IPS DF 6.9 (cell line): ENCODE data around the gene C2orf74.

Source experiments
- DNase-seq: peaks from one replicate; pipeline ENCODE4 v3.0.0-alpha.2; 2013; ENCODE audit warnings: low read depth, low spot score
- H3K27ac ChIP-seq: one replicate; pipeline ENCODE4 v1.5.1; 2013; ENCODE audit warnings: low read length, control low read depth
- H3K27me3 ChIP-seq: 2 replicates; pipeline ENCODE4 v1.6.1; 2013; ENCODE audit warnings: mild to moderate bottlenecking, low read length; ENCODE audit not compliant: control insufficient read depth, insufficient read depth
- H3K36me3 ChIP-seq: 2 replicates; pipeline ENCODE4 v1.6.1; 2013; ENCODE audit warnings: low read length; ENCODE audit not compliant: control insufficient read depth, insufficient read depth
- H3K4me1 ChIP-seq: 2 replicates; pipeline ENCODE4 v1.6.1; 2013; ENCODE audit warnings: low read length; ENCODE audit not compliant: control insufficient read depth, insufficient read depth
- H3K4me3 ChIP-seq: 2 replicates; pipeline ENCODE4 v1.5.1; 2013; ENCODE audit warnings: mild to moderate bottlenecking, low read length
- H3K9me3 ChIP-seq: 2 replicates; pipeline ENCODE4 v1.6.1; 2013; ENCODE audit warnings: low read length, inconsistent platforms; ENCODE audit not compliant: control insufficient read depth, insufficient read depth
- WGBS: extraction: QIAGEN DNeasy Blood & Tissue Kit; methylation state at CpG from one replicate; pipeline ENCODE4 v1.1.7; 2013; ENCODE audit warnings: mixed read lengths, missing lambda C conversion rate; ENCODE audit not compliant: insufficient read length, insufficient coverage; 5-methylcytosine and 5-hydroxymethylcytosine counted together

The C2orf74 gene

DNA sequence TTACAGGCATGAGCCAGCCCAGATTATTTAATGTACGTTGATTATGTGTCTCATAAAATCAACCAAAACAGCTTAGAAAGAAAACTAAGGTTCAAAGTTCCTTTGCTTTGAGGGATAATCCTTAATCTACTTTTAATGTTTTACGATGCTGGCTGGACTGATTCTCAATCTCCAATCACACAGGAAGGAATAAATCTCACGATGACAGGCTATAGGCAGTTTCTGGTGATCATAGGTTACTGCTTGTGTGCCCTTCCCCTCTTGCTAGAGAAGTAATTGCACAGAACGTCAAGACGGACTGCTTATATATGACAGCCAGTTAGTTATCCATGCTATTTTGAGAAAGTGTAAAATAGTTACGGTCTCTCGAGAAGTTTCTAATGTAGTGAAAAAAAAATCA lies 43.1 kb downstream of the C2orf74 start:
- H3K27ac ChIP-seq: no peak overlapping the region
- WGBS: no CpG with 5 or more reads among the region's 7 CpGs
- H3K27me3 ChIP-seq: no peaks in the 10 kb centered on the region
- no peaks in the 10 kb centered on the region for H3K4me1 ChIP-seq
- DNase-seq: no peak
- H3K36me3 ChIP-seq: peaks cover 4% of the 10 kb centered on the region; the same call in 1 of the 2 replicates
- no peak overlapping the region for H3K4me3 ChIP-seq
- no peaks in the 10 kb centered on the region for H3K9me3 ChIP-seq

GRCh38 chr2:61210332-61210981 lies 48.5 kb downstream of the C2orf74 start:
- Histone ChIP-seq H3K27ac (no peak overlapping the region), H3K9me3 (no peaks in the 10 kb centered on the region), H3K4me1 (no peaks in the 10 kb centered on the region), H3K4me3 (no peak overlapping the region), H3K27me3 (no peaks in the 10 kb centered on the region), H3K36me3 (peaks cover 4% of the 10 kb centered on the region; the same call in 1 of the 2 replicates)
- DNase-seq: no peak
- WGBS: no CpG with 5 or more reads among the region's 5 CpGs

DNA sequence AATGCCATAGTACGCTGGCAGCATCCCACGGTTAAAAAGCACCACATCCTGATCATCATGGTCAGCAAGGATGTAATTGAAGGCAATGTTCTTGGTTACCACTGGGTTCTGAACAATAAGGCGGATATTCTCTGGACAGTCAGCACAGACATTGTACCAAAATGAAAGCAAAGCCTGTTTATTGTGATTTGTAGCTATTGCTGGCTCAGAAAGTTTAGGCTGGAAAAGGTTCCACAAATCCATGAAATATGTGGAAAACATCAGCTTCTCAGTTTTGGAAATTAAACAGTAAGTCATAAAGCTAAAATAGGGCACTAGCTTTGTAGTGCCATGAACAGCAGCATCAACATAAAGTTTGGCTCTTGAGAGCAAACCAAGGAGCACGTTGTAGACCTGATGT lies 52.2 kb downstream of the C2orf74 start:
- no CpG with 5 or more reads among the region's 4 CpGs for WGBS
- Histone ChIP-seq H3K4me1 (no peaks in the 10 kb centered on the region), H3K27me3 (no peaks in the 10 kb centered on the region), H3K9me3 (no peaks in the 10 kb centered on the region), H3K27ac (no peak overlapping the region), H3K4me3 (no peak overlapping the region), H3K36me3 (peaks cover 4% of the 10 kb centered on the region; the same call in 1 of the 2 replicates)
- DNase-seq: no peak
